Psoas muscle (tissue), 8 donors: Measurements from ENCODE around the gene SLAMF7. TPM values are rescaled to one million over a fixed set of nuclear protein-coding genes. Genes with fewer than 3 reads are reported as not detected.

Source experiments
- ATAC-seq, 4 donors: fragments of 200-7000 bp; cut with Tn5 transposase; one replicate each; pipeline ENCODE4 v1.9.1; 2020; ENCODE audit warnings: moderate library complexity in 3 of 4, mild to moderate bottlenecking in 2 of 4
- DNase-seq, 2 donors: peaks; one replicate each; pipeline ENCODE4 v3.0.0-alpha.2; 2020
- H3K27ac ChIP-seq: fragments of 200-600 bp; one replicate; pipeline ENCODE4 v1.8.0; 2022
- H3K27me3 ChIP-seq, 3 donors: fragments of 200-600 bp in 1 of 3; one replicate each; pipeline versions ENCODE4 v1.6.1 to v1.8.0; 2013 to 2022; ENCODE audit warnings: low read length in 2 of 3, mild to moderate bottlenecking in 2 of 3, moderate library complexity in 1 of 3; ENCODE audit not compliant: insufficient read depth in 3 of 3
- H3K36me3 ChIP-seq, 2 donors: fragments of 200-600 bp in 1 of 2; one replicate each; pipeline versions ENCODE4 v1.6.1 to v1.8.0; 2013 to 2022; ENCODE audit warnings: low read depth in 1 of 2, mild to moderate bottlenecking in 1 of 2, moderate library complexity in 1 of 2; ENCODE audit not compliant: insufficient read depth in 1 of 2
- H3K4me1 ChIP-seq: fragments of 200-600 bp; one replicate; pipeline ENCODE4 v1.8.0; 2022
- H3K4me3 ChIP-seq: fragments of 200-600 bp; one replicate; pipeline ENCODE4 v1.8.0; 2022; ENCODE audit warnings: mild to moderate bottlenecking
- H3K9me3 ChIP-seq: fragments of 200-600 bp; one replicate; pipeline ENCODE4 v1.8.0; 2022
- WGBS, 3 donors: extraction: QIAGEN DNeasy Blood & Tissue Kit; methylation state at CpG; one replicate each; pipeline versions ENCODE4 v1.1.6 to v1.1.7; 2013; 5-methylcytosine and 5-hydroxymethylcytosine counted together
- intact Hi-C, 2 donors: fragments of 100-400 bp; cut with DNase I; formaldehyde crosslinking; loops; one replicate each; pipeline versions ENCODE4 v1.11.0 to v1.14.2; 2022
- polyA plus RNA-seq, 3 donors: library from polyadenylated mRNA; stranded (reverse); fragments of 200-250 nt; gene quantifications; one replicate each; pipeline ENCODE4 v1.2.3, GENCODE V29; 2013
- total RNA-seq, 4 donors: library from RNA; stranded (reverse); fragmentation: NEBNext Ultra II Directional in 2 of 4; extraction: Animal tissue kit (Norgen Biotek cat#: 25700) in 2 of 4; gene quantifications; one replicate each; pipeline versions ENCODE4 v1.2.1 to v1.2.4, GENCODE V29; 2021 to 2023
- TF ChIP-seq, protein P1 (sequence below): fragments of 200-600 bp; IDR thresholded peaks from one replicate; pipeline ENCODE4 v1.8.0; 2022; ENCODE audit warnings: antibody characterized with exemption
- donor health status: healthy with polysubstance abuse.
- donor health status: DM: no; HTN: no; CAD: no; lungs with moderate emphysema.
- donor health status: Bipolar disorder and iron deficiency.
- donor health status: healthy.
- donor health status: DM: yes; HTN: yes; CAD: no.
- donor health status: DM: no; HTN: no; CAD: no.
- donor health status: DM: no; HTN: no; CAD: no.
- donor health status: DM: yes; HTN: yes; CAD: no.

SLAMF7 gene
- total and polyA plus RNA-seq, 7 donors: 0.06 to 0.79 (median 0.38) TPM; not detected in 1

DNA sequence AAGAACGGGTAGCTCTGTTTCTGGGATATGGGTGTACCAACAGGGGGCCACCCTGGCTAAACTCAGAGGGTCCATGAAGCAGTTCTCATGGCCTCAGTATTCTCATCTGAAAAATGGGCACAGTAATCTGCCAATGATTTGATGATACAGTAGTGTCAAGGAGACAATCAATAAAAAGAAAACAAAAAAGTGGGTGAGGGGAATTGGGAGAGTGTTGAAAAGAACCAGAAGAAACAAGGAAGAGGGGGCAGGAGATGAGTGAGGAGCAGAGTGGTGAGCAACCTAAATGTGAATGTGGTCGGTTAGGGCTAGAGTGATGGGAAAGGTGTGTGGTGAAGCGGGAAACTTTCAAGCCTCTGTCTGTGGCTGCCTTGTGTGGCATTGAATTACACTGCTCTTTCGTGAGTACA is 2.0 kb downstream of the SLAMF7 start:
- 63 to 73% (median 67%) methylated on average over 4 of the region's 4 CpGs for WGBS, 3 donors
- Histone ChIP-seq H3K27ac (no peak overlapping the region), H3K4me3 (no peak overlapping the region), H3K9me3 (no peaks in the 10 kb centered on the region), H3K4me1 (no peaks in the 10 kb centered on the region), H3K27me3 (no peaks in the 10 kb centered on the region), H3K36me3 (no peaks in the 10 kb centered on the region)
- TF ChIP-seq, protein P1, sequence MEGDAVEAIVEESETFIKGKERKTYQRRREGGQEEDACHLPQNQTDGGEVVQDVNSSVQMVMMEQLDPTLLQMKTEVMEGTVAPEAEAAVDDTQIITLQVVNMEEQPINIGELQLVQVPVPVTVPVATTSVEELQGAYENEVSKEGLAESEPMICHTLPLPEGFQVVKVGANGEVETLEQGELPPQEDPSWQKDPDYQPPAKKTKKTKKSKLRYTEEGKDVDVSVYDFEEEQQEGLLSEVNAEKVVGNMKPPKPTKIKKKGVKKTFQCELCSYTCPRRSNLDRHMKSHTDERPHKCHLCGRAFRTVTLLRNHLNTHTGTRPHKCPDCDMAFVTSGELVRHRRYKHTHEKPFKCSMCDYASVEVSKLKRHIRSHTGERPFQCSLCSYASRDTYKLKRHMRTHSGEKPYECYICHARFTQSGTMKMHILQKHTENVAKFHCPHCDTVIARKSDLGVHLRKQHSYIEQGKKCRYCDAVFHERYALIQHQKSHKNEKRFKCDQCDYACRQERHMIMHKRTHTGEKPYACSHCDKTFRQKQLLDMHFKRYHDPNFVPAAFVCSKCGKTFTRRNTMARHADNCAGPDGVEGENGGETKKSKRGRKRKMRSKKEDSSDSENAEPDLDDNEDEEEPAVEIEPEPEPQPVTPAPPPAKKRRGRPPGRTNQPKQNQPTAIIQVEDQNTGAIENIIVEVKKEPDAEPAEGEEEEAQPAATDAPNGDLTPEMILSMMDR: no peak
- no peak for ATAC-seq
- no peak for DNase-seq
- intact Hi-C loops: no loop called here

DNA sequence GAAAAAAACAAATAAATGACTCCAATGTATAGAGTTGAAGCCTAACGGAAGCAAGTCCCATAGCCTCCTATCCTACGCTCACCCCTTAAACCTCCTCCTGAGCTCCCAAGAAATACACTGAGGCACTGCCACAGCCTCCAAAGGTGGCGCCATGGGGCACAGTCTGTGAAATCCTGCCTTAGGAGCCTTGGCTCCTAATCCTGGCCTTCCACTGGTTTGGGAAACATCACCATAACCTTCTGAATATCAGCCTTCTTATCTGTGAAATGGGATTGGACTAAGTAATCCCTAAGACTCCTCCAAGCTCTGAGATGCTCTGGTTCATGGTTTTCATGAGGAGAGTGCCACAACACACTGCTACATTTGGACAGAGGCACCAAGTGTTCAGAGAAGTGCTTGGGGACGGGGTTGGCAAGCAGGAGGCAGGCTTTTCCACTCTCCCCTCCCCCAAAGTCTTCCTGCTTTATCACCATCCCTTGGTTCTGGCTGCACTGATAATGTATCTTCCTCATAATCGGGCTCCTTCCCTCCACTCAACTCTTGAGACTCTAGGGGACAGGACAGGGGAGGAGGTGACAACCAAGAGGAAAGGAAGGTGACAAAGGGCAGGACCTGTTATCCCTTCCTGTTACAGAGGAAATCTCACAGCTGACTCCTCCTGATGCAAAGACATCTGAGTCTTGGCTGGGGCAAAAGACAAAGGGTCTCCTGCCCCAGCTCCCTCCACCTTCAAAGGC is 2.7 kb downstream of the SLAMF7 start:
- H3K27ac ChIP-seq: no peak overlapping the region
- no peak overlapping the region for H3K4me3 ChIP-seq
- 73 to 81% (median 74%) methylated on average over 5 of the region's 5 CpGs for WGBS, 3 donors
- H3K4me1 ChIP-seq: no peaks in the 10 kb centered on the region
- intact Hi-C loops: no loop called here
- DNase-seq (no peak), ATAC-seq (no peak)
- H3K9me3 ChIP-seq: no peaks in the 10 kb centered on the region
- no peaks in the 10 kb centered on the region for H3K27me3 ChIP-seq
- H3K36me3 ChIP-seq: no peaks in the 10 kb centered on the region
- TF ChIP-seq, protein P1: no peak

DNA sequence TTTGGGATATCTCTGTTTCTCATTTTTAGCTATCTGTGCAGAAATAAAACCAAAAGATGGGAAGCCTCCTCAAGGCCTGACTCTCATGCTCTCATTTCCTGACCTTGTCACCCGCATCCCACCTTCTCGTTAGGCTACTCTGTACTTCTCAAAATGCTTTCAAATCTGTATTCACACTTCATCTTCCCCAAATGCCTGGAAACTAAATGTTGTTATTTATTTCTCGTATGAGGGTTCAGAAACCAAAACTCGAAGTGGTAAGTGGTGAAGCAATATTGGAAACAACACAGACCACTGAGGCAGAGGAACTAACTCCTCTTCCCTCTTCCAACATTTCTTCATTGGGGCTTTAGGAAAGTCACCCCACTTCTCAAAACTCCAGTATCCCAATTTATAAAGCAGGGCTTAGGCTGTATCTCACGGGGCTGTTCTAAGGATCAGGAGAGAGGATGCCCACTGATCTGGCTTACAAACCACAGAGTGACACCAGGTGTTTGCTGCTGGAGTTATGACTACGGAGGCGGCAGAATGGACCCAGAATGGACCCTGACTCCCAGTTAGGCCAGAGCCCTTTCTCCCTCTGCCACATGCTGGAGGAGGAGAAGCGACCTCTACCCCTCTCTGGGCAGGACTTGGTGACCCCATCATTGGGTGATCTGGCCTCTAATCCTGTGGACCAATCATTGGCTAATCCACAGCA is 3.5 kb downstream of the SLAMF7 start:
- no peaks in the 10 kb centered on the region for H3K27me3 ChIP-seq
- no peak for DNase-seq
- H3K9me3 ChIP-seq: no peaks in the 10 kb centered on the region
- 76 to 84% (median 81%) methylated on average over 8 of the region's 8 CpGs for WGBS, 3 donors
- no peaks in the 10 kb centered on the region for H3K36me3 ChIP-seq
- ATAC-seq: no peak
- no peaks in the 10 kb centered on the region for H3K4me1 ChIP-seq
- intact Hi-C loops: no loop called here
- H3K27ac ChIP-seq: no peak overlapping the region
- TF ChIP-seq, protein P1: no peak
- no peak overlapping the region for H3K4me3 ChIP-seq

DNA sequence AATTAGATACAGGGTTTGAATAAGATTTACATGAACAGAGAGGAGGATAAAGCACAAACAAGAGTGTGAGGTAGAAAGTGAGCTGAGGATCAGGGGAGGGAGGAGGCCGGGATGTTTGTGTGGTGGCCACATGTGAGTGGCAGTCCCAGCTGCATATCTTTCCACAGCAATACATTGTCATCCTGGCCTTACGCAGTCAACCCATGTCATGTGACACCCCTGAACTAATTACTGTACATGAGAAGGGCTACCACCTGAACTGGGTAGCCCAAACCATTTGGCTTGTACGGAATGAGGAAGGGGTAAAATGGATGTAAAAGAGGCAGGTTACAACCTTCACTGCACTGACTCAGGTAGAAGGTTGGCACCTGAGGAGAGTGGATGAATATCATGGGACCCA is 4.2 kb downstream of the SLAMF7 start:
- Histone ChIP-seq H3K4me3 (no peak overlapping the region), H3K27me3 (no peaks in the 10 kb centered on the region), H3K4me1 (no peaks in the 10 kb centered on the region), H3K36me3 (no peaks in the 10 kb centered on the region), H3K9me3 (no peaks in the 10 kb centered on the region), H3K27ac (no peak overlapping the region)
- WGBS, 3 donors: 22 to 42% (median 32%) methylated on average over 3 of the region's 3 CpGs
- intact Hi-C loops: no loop called here
- TF ChIP-seq, protein P1: no peak
- ATAC-seq (no peak), DNase-seq (no peak)
